ENCODE data around the gene WDR88. TPM values are rescaled to one million over a fixed set of nuclear protein-coding genes. Genes with fewer than 3 reads are reported as not detected.

The WDR88 gene
- total RNA-seq, 4 donors from 2014 or later, result not detected

DNA sequence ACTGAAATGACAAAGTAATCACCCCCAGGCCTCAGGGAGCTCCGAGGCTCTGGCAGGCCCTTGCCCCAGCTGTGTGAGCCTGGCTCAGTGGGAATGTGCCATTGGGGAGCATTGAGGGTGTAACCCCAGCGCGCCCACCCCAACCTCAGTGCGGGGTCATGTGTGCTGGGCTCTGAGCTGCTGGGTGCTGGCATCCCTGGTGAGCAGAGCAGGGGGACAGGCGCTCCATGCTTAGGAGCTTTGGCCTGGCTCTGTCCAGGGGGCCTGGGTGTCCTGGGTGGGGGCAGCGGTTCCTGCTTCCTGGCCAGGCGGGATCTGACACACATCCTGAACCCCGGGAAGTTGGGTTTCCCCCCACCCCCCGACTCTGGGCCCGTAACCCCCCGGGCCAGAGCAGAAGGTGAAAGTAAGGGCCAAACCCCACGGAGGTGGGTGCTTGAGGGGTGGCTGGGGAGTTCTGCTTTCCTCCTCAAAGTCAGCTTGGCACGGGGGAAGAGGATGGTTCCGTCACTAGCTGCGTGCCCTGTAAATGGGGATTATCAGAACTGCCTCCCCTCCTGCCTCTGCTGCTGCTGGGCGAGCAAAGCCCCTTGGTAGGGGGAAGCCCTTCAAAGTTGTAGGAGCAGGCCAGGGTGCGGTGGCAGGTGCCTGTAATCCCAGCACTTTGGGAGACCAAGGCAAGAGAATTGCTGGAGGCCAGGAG is 63.9 kb downstream of the WDR88 start:
- peaks cover 11% of the 10 kb centered on the region for H3K4me1 ChIP-seq
- TF ChIP-seq EP300 (IDR thresholded peaks at IDR 0.05) (no peak), POLR2AphosphoS5 (IDR thresholded peaks at IDR 0.05) (no peak), POLR2A (IDR thresholded peaks at IDR 0.05) (no peak)
- TF ChIP-seq, protein P1, sequence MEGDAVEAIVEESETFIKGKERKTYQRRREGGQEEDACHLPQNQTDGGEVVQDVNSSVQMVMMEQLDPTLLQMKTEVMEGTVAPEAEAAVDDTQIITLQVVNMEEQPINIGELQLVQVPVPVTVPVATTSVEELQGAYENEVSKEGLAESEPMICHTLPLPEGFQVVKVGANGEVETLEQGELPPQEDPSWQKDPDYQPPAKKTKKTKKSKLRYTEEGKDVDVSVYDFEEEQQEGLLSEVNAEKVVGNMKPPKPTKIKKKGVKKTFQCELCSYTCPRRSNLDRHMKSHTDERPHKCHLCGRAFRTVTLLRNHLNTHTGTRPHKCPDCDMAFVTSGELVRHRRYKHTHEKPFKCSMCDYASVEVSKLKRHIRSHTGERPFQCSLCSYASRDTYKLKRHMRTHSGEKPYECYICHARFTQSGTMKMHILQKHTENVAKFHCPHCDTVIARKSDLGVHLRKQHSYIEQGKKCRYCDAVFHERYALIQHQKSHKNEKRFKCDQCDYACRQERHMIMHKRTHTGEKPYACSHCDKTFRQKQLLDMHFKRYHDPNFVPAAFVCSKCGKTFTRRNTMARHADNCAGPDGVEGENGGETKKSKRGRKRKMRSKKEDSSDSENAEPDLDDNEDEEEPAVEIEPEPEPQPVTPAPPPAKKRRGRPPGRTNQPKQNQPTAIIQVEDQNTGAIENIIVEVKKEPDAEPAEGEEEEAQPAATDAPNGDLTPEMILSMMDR (IDR thresholded peaks at IDR 0.05), result no peak
- no peak for DNase-seq (ENCODE audit: low spot score in 2 of 2)
- peak overlapping the region; percentile 82 for H3K4me3 ChIP-seq
- no peaks in the 10 kb centered on the region for H3K36me3 ChIP-seq
- 91% methylated on average over 7 of the region's 17 CpGs for WGBS
- no peaks in the 10 kb centered on the region for H3K27me3 ChIP-seq
- H3K27ac ChIP-seq, result no peak overlapping the region
- no peaks in the 10 kb centered on the region for H3K9me3 ChIP-seq

DNA sequence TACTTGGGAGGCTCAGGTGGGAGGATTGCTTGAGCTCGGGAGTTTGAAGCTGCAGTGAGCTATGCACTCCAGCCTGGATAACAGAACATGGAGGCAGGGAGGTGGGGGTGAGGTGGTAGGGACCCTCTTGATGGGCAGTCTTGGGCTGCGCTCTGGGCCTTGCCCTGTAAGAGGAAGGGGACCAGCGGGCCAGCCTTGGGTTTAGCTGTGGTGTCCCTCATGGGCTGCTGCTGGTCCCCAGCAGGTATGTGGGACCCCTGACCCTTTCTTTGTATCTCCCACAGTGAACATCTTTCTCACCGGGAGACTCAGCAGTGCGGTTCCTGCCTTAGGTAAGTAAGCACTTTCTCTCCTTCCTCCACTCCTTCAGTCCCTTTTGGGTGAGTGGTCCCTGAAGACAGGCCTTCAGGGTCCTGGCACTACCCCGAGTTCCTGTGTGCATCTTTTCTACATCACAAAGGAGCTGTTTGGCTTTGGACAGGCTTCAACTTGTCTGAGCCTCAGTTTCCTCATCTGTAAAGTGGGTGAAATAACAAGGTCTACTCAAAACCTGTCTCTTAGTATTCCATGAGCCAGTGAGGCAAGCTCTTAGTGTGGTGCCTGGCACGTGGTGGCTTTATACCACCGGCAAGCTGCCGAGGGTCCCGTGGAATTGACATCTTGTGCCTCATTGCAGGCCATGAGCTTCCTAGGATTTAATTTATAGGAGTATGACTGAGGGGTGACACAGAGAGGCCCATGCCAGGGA is 64.7 kb downstream of the WDR88 start:
- 93% methylated on average over 10 of the region's 10 CpGs for WGBS
- DNase-seq (ENCODE audit: low spot score in 2 of 2), result no peak

DNA sequence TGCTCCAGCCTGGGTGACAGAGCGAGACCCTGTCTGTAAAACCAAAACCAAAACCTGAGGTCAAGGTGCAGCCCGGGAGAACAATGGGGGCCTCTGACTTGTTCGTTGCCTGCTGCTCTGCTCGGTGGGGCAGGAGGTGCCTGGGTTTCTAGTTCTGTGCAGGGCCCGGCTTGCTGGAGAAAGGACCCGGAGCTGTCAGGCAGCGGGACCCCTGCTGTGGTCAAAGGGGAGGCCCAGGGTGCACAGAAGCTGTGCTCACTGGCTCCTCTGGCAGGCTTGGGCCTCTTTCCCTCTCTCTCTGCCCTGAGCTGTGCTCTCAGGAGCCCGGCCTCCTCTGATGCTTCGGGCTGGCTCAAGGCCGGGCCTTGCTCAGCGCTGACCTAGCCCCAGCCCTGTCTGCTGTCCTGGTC is 65.7 kb downstream of the WDR88 start:
- H3K4me1 ChIP-seq, result peaks cover 11% of the 10 kb centered on the region
- H3K4me3 ChIP-seq, result no peak overlapping the region
- no peaks in the 10 kb centered on the region for H3K27me3 ChIP-seq
- 89% methylated on average over 8 of the region's 11 CpGs for WGBS
- DNase-seq (ENCODE audit: low spot score in 2 of 2), result no peak
- no peak overlapping the region for H3K27ac ChIP-seq
- H3K9me3 ChIP-seq, result no peaks in the 10 kb centered on the region
- TF ChIP-seq POLR2AphosphoS5 (IDR thresholded peaks at IDR 0.05), result no peak
- H3K36me3 ChIP-seq, result peaks cover 4% of the 10 kb centered on the region

More for the DNA sequence above, 64.7 kb downstream of the WDR88 start:
- Histone ChIP-seq H3K36me3 (no peaks in the 10 kb centered on the region), H3K27me3 (no peaks in the 10 kb centered on the region), H3K4me1 (peaks cover 11% of the 10 kb centered on the region), H3K9me3 (no peaks in the 10 kb centered on the region), H3K4me3 (no peak overlapping the region), H3K27ac (no peak overlapping the region)
- TF ChIP-seq POLR2AphosphoS5 (IDR thresholded peaks at IDR 0.05), result no peak
- no peak for TF ChIP-seq EP300 (IDR thresholded peaks at IDR 0.05)
- TF ChIP-seq, protein P1 (IDR thresholded peaks at IDR 0.05), result no peak
- no peak for TF ChIP-seq POLR2A (IDR thresholded peaks at IDR 0.05)

DNA sequence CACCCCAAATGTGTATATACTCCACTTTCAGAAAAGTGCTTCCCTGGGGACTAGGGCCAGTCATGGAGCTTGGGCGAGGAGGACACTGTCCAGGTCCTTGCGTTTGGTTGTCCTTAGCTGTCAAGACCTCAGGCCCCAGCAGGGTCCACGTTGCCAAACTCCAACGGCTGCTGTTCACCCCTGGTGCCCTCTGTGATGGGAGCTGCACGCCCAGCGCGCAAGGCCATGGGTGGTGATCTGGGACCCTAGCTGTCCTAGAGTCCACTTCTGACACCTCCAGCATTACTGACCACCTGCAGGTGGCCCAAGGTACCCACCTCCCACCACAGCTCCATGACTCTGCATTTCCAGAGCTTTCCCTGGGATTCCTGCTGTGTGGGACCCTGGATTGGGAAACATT is 66.3 kb downstream of the WDR88 start:
- no peaks in the 10 kb centered on the region for H3K27me3 ChIP-seq
- WGBS, result 97% methylated on average over 7 of the region's 7 CpGs
- no peak overlapping the region for H3K27ac ChIP-seq
- no peak overlapping the region for H3K4me3 ChIP-seq
- H3K4me1 ChIP-seq, result peaks cover 11% of the 10 kb centered on the region
- peaks cover 8% of the 10 kb centered on the region for H3K36me3 ChIP-seq
- no peaks in the 10 kb centered on the region for H3K9me3 ChIP-seq
- TF ChIP-seq POLR2AphosphoS5 (IDR thresholded peaks at IDR 0.05) (no peak), EP300 (IDR thresholded peaks at IDR 0.05) (no peak), POLR2A (IDR thresholded peaks at IDR 0.05) (no peak)
- TF ChIP-seq, protein P1 (IDR thresholded peaks at IDR 0.05), result no peak
- no peak for DNase-seq (ENCODE audit: low spot score in 2 of 2)

DNA sequence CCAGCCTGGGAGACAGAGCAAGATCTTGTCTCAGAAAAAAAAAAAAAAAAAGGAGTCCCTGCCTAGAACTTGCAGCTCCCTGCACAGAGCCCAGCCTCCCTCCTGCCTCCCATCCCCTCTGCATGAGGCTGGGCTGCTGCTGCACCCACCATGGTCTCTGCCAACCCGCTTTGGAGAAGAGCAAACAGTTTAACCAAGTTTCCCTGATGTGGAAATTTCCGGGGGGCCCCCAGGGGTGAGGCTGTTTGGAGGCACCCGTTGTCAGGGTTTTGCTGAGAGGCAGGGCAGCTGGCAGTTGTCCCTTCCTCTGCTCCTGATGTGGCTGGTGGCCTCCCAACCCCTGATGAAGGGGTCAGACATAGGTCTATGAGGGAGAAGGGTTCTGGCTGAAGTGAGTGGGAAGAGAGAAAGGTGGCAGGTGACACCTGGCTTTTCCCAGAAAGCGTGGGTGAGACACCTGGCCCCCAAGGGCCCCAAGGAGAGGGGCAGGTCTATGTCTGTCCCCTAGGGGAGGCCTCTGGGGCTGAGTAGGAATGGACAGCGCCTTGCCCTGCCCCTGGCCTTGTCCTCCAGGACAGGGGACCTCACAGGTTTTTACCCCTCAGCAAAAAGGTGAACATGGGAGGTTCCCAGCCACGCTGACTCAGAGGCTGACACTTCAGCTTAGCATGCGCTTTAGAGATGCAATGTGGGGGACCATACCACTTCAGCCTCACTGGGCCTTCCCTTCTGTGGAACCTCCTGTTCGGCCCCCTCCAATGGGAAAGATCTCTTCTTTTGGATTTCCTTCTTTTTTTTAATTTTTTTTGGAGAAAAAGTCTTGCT is 67.7 kb downstream of the WDR88 start:
- TF ChIP-seq POLR2A (IDR thresholded peaks at IDR 0.05), result no peak
- TF ChIP-seq EP300 (IDR thresholded peaks at IDR 0.05), result no peak
- TF ChIP-seq POLR2AphosphoS5 (IDR thresholded peaks at IDR 0.05), result no peak
- TF ChIP-seq, protein P1 (IDR thresholded peaks at IDR 0.05), result no peak
- DNase-seq (ENCODE audit: low spot score in 2 of 2), result no peak
- H3K4me3 ChIP-seq, result no peak overlapping the region
- peaks cover 20% of the 10 kb centered on the region for H3K36me3 ChIP-seq
- peaks cover 8% of the 10 kb centered on the region for H3K4me1 ChIP-seq
- no peak overlapping the region for H3K27ac ChIP-seq
- H3K9me3 ChIP-seq, result no peaks in the 10 kb centered on the region
- H3K27me3 ChIP-seq, result no peaks in the 10 kb centered on the region
- 61% methylated on average over 7 of the region's 8 CpGs for WGBS

Data from suprapubic skin (tissue), 4 donors.